ENCODE results near the gene SLC16A12.
"Not testable (repeated sequence)": the region's sequence is repeated elsewhere in the genome, so short reads cannot be mapped to it uniquely, and the experiment has no call there.

Gene SLC16A12

GRCh38 chr10:89469517-89469916, 65.9 kb downstream of the SLC16A12 start:
- DNase-seq (ENCODE audit: low read depth), result no peak

- no peak for DNase-seq (ENCODE audit: low read depth)
Observed at GRCh38 chr10:89468191-89468965, 67.0 kb downstream of the SLC16A12 start.

GRCh38 chr10:89466599-89467035, 68.8 kb downstream of the SLC16A12 start:
- no peak for DNase-seq (ENCODE audit: low read depth)

- no peak for DNase-seq (ENCODE audit: low read depth)
Observed at GRCh38 chr10:89465196-89465595, 70.2 kb downstream of the SLC16A12 start.

- no peak for DNase-seq (ENCODE audit: low read depth)
Observed at GRCh38 chr10:89463846-89464537, 71.4 kb downstream of the SLC16A12 start.

GRCh38 chr10:89458784-89459183, 76.6 kb downstream of the SLC16A12 start:
- DNase-seq (ENCODE audit: low read depth), result no peak

- no peak for DNase-seq (ENCODE audit: low read depth)
Observed at GRCh38 chr10:89458291-89458690, 77.1 kb downstream of the SLC16A12 start.

GRCh38 chr10:89454561-89455347, 80.6 kb downstream of the SLC16A12 start:
- DNase-seq (ENCODE audit: low read depth), result no peak

- DNase-seq (ENCODE audit: low read depth), result no peak
Observed at GRCh38 chr10:89452193-89452592, 83.2 kb downstream of the SLC16A12 start.

- no peak for DNase-seq (ENCODE audit: low read depth)
Observed at GRCh38 chr10:89450901-89451300, 84.5 kb downstream of the SLC16A12 start.

- DNase-seq (ENCODE audit: low read depth), result not testable (repeated sequence)
Observed at GRCh38 chr10:89444819-89445218, 90.6 kb downstream of the SLC16A12 start.

- no peak for DNase-seq (ENCODE audit: low read depth)
Observed at GRCh38 chr10:89442289-89442688, 93.1 kb downstream of the SLC16A12 start.

GRCh38 chr10:89440226-89441009, 95.0 kb downstream of the SLC16A12 start:
- DNase-seq (ENCODE audit: low read depth), result no peak

GRCh38 chr10:89438525-89438924, 96.9 kb downstream of the SLC16A12 start:
- no peak for DNase-seq (ENCODE audit: low read depth)

- DNase-seq (ENCODE audit: low read depth), result no peak
Observed at GRCh38 chr10:89431977-89432376, 103.4 kb downstream of the SLC16A12 start.

- DNase-seq (ENCODE audit: low read depth), result no peak
Observed at GRCh38 chr10:89428877-89429276, 106.5 kb downstream of the SLC16A12 start.

GRCh38 chr10:89427629-89428028, 107.8 kb downstream of the SLC16A12 start:
- no peak for DNase-seq (ENCODE audit: low read depth)

GRCh38 chr10:89426230-89426868, 109.0 kb downstream of the SLC16A12 start:
- DNase-seq (ENCODE audit: low read depth), result no peak

GRCh38 chr10:89425000-89425399, 110.4 kb downstream of the SLC16A12 start:
- no peak for DNase-seq (ENCODE audit: low read depth)

GRCh38 chr10:89421018-89421476, 114.3 kb downstream of the SLC16A12 start:
- no peak for DNase-seq (ENCODE audit: low read depth)

- DNase-seq (ENCODE audit: low read depth), result no peak
Observed at GRCh38 chr10:89419548-89419947, 115.8 kb downstream of the SLC16A12 start.

Measured in activated gamma-delta T cell treated with anti-CD3 and anti-CD28 coated beads, Interleukin-2, amount 50 U/mL, for 16 hours (primary cell).